K562 (cell line): ENCODE measurements around the gene RGS7.

Source experiments
- CTCF ChIP-seq, 3 experiments: IDR thresholded peaks in 2 of 3; conservative IDR thresholded peaks in 1 of 3; 2 replicates each; pipeline ENCODE4 v1.5.1; 2011 to 2012; ENCODE audit warnings: low read length in 3 of 3, mild to moderate bottlenecking in 3 of 3, control low read depth in 2 of 3, improper control_type of control experiment in 1 of 3, inconsistent platforms in 1 of 3, low read depth in 1 of 3, mixed read lengths in 1 of 3, moderate library complexity in 1 of 3; ENCODE audit not compliant: insufficient read depth in 2 of 3
- PURB ChIP-seq: sonication (generic); formaldehyde crosslinking; IDR thresholded peaks from 2 replicates; pipeline ENCODE4 v1.9.0; 2021; ENCODE audit warnings: low read depth, mild to moderate bottlenecking, missing genetic modification reagents

- TF ChIP-seq PURB (CRISPR knock-in tag) (no peak), CTCF (IDR thresholded peaks at IDR 0.05 in 2 of 3, conservative IDR thresholded peaks at IDR 0.05 in 1 of 3; ENCODE audit: insufficient read depth in 2 of 3, low read depth in 1 of 3, low read length in 3 of 3) (no peak)
Observed at GRCh38 chr1:241105147-241105546, 251.9 kb downstream of the RGS7 start.
